Measurements from ENCODE around the gene WNT11.

Gene WNT11

DNA sequence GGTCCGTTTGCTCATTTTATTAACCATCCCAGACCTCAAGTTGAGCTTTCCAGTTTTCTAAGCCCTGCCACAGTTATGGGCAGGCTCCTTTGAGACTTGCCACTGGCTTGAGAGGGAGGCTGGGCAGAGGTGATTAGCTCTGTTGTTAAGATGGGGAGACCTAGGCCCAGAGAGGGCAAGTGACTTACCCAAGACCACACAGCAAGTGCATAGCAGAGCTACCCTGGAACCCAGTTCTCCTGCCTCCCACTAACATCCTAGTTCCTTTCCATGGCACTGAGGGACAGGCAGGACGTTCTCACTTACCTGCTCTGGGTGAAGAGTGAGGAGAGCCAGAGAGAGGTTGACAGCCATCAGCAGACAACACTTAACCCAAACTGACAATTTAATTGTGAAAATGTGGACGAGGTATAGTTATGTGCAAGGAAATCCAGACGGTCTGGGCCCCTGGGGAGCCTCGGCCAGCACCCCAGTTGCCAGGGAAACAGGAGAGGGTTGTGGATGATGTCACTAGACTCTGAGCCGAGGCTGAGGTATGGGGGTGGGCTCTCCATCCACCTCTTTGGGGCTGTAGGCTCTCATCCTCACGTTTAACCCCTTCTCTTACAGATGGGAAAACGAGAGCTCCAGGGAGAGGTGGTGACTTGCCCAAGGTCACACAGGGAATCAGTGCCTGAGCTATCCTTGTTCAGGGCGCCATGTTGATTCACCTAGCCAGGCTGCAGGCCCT is 12.3 kb upstream of the WNT11 start:
- no peak for DNase-seq (ENCODE audit: low read depth)

DNA sequence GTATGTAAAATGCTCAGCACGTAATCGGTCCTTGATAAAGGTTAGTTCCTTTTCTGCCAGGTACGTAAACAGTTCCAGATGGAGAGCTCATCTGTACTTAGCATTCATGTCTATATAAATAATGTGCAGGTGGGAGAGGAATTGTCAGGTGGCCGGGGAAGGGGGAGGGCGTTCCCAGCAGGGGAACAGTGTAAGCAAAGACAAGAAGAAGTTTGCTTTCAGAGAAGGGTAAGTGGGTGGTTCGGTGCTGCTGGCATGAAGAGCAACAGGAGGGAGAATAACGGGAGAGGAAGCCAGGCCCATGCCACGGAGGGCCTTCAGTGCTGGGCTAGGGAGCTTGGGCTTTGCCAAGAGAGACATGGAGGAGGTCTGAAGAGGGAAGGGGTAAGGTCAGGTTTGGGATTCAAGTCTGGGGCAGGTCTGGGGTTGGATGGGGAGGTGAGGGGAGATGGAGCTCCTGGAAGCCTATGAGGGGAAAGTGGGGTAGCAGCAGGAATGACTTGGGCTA is 11.4 kb upstream of the WNT11 start:
- no peak for DNase-seq (ENCODE audit: low read depth)

DNA sequence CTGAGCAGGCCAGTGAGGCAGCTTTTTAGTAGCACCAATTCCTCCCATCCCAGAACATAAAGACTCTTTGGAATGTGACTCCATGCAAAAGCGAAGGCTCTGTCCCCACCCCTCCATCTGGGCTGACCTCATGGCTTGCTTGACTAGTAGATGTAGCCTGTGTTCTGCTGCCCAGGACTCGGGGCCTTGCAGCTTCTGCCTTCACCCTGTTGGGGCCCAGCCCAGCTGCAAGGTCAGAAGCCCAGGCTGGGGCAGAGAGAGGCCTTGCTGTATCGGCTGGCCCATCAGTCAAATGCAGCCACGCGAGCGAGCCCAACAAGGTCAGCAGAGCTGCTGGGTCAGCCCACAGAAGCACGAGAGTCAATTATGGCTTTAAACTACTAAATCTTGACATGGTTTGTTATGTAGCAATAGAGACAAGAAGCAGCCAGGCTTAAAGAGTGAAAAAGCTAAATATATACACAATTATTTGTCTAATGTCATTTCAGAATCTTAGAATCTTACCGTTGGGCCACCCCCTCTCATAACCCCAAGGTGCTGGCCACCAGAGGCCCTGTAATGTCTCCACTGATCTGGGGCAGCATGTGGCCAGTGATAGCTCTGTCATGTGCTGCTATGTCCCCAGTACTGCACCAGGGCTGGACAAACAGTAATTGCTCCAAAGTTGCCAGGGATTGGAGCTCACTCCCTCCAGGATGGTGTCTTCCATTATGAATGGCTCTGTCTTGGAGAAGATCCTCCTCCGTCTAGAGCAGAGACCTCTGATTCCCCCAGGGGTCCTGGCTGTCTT is 10.4 kb upstream of the WNT11 start:
- no peak for DNase-seq (ENCODE audit: low read depth)

DNA sequence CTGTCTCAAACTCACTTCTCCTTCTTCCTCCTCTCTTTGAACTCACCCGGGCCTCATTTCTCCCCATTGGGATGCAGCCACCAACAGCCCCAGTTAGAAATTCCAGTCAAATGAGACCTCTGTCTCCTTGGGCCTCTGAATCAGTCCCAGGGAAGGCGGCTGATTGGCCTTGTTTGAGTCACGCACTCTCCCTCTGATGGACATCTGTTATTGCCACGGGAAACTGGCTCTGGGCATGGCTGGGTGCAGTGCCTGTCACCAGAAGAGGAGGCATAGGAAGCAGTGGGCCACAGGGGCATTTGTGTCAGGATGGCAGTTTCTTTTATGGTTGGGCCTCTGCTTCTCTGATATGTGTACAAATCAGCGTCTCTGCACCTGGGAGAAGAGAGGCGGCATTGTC is 9.6 kb upstream of the WNT11 start:
- no peak for DNase-seq (ENCODE audit: low read depth)

DNA sequence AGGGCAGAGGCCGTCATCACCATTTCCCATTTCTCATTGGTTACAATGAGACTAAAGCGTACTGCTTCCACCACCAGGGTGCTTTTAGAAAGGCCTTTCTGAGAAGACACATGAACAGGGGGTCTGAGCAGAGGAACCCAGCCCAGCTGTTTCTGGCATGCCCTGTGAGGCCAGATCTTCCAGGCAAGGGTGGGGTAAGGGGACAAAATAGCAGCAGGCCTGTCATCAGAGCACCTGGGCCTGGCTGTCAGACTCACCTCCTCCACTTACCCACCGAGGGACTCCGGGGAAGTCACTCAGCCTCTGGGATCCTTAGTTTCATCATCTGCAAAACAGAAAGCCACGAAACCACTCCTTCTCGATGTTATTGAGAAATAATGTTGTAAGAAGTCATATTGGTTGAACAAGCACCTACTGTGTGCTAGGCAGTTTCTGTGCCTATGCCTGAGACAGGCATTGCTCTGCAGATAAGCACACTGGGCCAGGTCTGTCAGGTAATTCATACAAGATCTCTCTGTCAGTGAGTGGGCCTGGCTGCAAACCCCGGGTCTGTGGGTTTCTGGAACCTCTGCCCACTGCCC is 8.8 kb upstream of the WNT11 start:
- no peak for DNase-seq (ENCODE audit: low read depth)

DNA sequence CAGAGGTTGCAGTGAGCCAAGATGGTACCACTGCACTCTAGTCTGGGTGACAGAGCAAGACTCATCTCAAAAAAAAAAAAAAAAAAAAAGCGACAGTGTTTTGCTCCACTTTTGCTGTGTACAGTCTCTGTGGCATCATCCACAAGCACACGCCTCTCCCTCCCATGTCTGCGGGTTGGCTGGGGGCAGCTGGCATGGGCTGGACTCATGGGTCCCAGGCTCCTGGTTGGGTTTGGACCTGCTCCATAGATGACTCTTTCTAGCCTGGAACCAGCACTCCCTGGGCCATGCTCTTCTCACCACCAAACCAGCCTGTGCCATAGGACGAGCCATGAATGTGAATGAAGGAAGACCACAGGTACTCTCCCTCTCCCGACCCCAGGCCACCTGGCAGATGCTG is 7.9 kb upstream of the WNT11 start:
- DNase-seq (ENCODE audit: low read depth) = no peak

DNA sequence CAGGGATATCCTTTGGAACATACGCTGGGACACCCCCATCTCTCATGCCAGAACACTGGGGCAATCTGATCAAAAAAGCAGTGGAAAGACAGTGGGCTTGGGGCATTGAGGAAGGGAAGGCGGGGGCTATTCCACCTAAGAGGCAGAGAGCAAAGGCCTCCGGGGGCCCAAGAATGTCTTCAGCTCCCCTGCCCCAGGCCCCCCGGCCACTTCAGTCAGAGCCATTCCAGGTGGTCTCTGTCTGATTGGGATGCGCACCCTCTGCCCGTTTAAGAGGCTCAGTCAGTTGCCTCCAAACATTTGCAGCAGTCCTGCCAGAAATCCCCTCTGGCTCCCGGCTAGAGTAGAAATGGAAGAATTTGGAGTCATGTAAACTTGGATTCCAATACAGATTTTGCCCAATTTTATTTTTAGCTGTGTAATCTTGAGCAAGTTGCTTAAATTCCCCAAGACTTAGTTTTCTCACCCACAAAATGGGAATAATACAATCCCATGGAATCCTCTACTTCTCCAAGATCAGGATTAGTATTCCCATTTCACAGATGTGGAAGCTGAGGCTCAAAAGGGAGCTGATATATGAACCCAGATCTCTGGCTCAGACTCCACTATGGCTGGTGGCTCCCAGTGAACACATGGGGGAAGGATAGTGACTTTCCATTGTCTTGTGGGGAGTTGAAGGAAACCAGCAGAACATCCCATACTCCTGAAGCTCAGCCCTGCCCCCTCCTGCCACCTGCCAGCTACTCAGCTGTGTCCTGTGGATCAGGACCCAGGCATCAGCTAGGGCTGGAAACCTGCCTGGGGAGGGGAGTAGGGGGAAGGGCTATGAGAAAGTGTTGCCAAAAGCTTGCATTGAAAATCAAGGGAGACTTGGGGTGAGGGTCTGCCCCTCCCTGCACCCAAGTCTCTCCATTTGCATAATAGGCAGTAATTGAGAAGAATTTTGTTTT is 6.1 kb upstream of the WNT11 start:
- DNase-seq (ENCODE audit: low read depth) = no peak

DNA sequence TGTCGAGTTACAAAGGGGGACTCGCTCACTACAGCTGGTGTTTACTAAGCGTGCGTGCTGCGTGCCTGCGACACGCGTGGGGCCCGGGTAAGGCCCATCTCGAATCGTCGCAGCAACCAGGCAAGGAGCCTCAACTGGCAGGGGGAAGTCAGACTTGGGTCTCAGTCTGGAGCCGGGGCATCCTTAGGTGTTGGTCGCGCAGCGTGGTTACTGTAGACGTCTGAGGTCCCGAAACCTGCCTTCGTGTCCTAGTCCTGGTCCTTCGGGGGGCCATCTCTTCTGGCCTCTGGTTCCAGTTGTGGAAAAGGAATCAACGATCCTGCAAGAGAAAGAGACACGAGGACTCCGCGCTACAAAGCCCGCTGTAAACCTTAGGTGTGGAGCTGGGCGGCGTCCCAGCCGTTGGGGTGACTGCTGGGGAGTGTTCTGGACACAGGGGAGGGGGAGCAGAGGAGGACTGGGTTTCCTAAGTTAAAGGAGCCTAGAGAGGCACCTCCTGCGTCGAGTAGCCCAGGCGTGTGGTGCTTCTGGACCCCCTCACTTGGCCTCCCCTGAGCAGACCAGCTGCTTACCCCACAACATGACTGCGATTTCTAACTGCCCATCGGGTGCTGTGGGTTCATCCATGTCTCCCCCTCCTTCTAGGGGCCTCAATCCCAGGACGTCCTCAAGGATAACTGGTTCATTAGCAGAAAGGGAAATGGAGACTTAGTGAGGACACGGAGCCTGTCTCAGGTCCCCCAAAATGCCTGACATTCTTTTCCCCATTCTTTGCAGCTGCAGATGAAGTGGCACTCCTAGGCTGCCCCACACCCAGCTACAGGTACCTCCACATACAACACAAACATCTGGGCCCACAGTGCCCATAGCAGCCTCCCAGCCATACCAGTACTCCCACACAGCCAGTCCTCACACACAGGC is 4.9 kb upstream of the WNT11 start:
- no peak for DNase-seq (ENCODE audit: low read depth)

DNA sequence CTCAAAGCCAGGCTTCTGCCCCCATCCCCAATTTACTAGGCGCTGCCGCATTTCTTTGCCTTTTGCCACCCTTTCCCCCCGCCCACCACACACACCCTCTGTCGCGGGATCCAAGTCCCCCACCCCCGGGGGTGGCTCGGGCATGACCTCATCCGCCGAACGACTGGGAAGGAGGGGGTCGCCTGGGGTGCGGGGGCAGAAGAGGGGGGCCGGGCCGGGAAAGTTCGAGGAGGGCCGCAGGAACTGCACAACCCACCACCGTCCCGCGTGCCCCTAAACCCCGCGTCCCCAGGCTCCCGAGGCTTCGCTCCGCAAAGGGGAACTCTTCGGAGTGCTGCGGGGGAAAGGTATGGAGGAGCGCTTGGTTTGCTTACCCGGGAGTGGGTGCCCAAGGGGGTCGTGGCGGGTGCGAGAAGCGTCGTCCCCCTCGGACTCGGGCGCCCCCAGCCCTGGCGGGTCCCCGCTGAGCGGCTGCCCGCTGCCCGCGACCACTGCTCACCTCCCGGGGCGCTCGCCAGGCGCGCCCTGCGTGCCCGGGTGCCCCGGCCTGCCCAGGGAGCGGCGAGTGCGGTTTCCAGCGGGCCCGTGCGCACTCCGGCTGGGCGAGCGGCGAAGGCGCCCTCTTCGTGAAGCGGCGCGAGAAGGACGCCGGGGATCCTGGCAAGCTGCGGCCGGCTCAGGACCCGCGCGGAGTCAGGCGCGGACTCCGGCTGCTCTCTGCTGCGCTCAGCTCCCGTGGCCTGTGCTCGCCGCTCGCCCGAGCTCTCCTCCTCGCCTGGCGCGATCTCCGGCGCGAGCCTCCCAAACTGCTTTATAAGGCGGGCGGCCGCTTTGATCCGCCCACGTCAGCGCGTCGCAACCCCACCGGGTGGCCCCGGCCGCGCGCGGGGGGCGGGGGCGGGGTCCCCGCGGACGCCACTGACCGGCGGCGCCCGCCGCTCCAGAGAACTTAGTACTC is 4.0 kb upstream of the WNT11 start:
- no peak for DNase-seq (ENCODE audit: low read depth)

DNA sequence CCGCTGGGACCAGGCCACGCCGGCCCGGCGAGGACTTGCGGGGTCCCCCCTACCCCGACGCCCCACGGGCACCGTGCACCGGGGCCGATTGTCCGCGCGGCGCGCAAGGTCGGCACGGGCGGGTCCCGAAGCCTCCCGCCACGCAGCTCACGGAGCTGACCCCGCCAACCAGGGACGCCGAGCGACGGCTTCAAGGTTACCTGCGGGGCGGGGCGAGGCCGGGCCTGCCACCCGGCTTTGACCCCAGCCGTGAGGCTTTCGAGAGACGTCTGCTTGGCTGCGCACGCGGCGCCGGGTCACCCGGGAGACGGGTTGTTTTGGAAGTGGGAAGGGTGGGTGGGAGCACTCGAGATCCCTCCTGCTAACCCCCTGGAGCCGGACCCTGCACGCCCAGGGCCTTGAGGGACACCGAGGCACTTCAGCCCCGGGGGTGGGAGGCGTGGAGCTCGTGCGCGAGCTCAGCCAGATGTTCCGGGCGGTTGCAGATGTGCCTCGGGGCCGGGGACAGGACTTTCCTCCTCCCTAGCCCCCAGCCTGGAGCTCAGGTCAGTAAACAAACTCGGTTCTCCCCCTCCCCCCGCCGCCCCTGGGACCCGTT is 3.2 kb upstream of the WNT11 start:
- DNase-seq (ENCODE audit: low read depth) = no peak

DNA sequence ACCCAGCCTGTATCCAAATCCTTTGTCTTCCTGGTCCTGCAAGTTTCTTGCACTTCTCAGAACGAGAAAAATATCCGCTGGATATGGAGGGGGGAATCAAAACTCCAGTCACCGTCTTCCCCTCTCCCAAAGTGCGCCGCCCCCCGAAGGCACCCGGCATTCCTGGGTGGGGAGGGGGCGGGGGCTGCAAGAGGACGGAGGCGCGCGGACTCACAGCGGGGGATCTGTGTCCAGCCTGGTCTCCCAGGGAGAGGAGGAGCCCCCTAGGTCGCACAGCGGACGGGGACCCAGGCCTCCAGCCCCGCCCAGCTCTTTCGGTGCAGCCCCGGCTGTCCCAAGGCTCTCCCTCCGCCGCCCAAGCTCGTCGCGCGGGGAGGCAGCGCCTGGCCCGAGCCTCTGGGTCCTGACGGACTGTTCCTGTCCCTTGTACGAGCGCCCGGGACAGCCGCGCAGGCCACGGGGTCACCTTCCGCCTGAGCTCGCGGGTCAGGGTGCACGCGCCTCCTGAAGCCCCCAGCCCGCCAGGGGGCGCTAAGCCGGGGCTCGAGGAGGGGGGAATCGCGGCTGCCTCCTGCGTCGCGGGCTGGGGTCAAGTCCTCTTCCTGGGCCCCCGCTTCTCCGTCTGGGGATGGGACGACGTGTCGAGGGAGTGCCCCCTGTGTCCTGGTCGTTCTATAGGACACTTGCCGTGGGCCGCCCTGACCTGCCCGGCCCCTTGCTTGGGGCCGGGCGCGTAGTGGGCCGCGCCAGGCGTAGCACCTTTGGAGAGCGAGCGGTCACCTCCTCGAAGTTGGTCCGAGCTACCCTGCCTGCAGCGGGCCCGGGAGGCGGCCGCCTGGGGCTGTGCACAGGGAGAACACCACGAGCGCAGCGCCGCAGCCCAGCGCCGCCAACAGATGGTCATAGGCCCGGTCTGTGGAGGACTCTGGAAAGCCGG is 2.4 kb upstream of the WNT11 start:
- peak; percentile 58 for DNase-seq (ENCODE audit: low read depth)

DNA sequence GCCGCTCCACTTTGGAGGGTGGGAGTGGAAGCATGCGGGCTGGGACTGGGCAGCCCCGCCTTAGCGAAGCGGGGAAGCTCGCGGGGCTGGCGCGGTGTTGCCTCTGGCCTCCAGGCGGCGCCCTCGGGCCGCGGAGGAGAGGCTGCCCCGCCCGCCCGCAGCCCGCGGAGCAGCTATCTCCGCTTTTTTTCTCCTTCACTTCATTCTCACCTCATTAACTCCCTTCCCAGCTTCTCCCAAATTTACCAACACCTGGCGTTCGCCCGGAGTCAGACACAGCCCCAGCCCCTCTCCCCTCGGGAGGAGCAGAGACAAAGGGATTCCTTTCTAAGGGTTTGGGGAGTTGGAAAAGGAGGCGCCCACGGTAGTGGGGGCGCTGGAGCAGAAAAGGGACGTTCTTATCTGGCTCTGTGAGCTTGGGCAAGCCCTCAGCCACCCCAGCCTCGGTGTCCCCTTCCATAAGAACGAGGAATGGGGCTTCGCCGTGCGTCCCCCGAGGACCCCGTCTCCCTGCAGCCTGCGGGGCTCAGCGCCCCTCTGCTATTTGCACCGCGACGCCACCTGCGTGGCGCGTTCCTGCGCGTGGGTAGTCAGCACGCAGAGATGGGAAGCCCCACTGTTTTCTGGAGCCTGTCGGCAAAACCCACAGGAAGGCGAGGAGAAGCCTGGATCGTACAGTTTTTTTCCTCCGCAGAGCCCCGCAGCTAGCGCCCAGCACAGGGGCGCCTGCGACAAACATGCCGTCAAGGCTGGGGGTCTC is 1.5 kb upstream of the WNT11 start:
- peak; percentile 53 for DNase-seq (ENCODE audit: low read depth)

DNA sequence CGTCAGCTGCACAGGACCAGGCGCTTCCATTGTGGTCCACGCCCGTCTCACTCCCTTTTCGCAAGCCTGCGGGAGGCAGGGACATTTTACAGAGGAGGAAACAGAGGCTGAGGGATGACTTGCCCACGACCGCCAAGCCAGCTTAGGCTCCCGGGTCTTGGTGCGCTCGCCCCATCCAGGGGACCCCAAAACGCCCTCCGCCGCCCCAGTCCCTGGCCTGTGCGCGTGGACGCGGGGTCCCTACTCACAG is 300 bp downstream of the WNT11 start:
- no peak for DNase-seq (ENCODE audit: low read depth)

DNA sequence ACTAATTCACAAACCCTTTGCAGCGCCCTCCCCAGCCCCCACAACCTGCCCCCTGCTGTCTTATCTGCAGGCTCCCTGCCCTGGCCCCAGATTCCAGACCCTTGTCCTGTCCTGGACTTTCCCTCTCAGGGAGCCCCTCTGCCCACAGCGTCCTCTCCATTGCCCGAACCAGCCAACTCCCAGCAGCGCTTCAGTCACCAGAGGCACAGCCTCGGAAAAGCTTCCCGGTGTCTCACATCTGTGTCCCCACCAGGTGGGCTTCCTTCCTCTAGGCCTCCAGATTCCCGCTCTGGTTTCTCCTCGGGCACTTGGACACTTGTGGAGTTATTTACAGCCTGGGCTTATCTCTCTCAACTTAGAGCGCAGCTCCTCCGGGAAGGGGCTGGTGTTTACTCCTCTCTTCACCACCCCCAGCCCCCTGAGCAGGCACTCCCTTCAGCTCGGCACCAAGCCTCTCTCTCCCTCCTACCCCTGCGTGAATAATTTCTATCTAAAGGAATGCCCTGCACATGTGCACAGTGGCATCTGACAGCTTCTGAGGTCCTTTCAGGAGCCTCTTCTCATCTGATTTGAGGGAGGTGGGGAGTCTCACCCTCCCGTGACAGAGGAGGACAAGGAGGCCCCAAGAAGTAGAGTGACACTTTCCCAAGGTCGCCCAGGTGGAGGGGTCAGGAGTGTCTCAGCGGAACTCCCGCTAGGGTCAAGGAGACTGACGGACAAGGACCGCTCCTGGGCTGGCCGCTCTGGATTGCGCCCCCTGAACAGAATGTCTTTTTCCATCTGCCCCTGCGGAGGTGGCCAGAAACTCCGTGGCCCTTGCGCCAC is 838 bp downstream of the WNT11 start:
- no peak for DNase-seq (ENCODE audit: low read depth)

DNA sequence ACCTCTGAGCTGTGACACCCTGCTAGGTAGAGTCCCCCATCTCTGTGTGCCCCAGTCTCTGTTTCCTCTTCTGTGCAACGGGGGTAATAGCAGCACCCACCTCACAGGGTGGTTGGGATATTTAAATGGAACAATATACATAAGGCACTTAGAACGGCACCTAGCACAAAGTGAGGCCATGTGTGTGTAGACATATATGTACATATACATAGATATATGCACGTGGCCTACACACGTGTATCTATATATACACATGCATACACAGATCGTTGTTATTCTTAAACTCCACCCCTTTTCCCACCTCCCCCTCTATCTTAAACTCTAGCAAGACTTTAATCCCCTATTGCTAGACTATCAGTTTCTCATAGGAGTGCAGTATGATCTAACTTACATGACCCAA is 2.4 kb downstream of the WNT11 start:
- no peak for DNase-seq (ENCODE audit: low read depth)

DNA sequence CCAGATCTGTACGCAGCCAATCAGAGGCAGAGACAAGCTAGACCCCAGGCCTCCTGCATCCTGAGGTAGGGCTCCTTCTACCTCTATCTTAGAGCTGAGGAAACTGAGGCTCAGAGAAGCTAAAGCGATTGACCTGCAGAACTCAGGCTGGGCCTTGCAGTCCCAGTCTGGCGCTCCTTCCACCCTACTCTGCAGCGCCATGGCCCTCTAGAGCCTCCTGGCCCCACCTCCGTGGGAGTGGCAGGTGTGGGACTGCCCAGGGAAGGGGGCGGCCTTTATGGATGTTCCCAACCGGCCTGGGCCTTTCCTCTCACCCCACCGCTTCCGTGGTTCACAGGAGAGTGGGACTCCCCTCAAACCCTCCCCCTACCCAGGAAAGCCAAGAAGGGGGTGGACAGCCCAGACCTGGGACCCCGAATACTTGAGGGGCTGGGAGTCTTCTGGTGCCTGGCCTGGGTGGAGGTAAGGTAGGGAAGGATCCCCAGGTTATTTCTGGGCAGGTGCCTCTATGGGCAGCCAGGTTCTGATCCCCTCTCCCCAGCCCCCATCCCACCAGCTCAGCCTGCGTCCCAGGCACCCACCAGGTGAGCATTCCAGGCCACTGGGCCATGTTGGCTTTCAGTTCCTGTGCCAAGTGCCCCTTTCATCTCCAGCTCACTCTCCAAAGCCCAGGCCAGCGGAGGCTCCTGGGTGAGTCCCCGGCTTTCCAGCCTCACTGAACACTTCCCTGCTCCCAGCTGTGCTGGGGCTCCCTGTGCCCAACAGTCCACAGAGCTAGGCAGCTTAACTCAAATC is 3.0 kb downstream of the WNT11 start:
- no peak for DNase-seq (ENCODE audit: low read depth)

All from stimulated activated CD8-positive, alpha-beta memory T cell treated with anti-CD3 and anti-CD28 coated beads, Interleukin-12 subunit alpha, Interleukin-12 subunit beta, amount 100 ng/mL, for 1 hour (primary cell).